GM18870 (cell line): ENCODE data around the gene TDP1.
A peak's percentile ranks its signal among the peaks of the same experiment; 100 is the strongest.

Source experiments
- ATAC-seq: cut with Tn5 transposase; IDR thresholded peaks from one replicate; pipeline ENCODE4 v1.9.1; 2021; ENCODE audit warnings: moderate library complexity; ENCODE audit not compliant: unreplicated experiment

TDP1 gene

DNA sequence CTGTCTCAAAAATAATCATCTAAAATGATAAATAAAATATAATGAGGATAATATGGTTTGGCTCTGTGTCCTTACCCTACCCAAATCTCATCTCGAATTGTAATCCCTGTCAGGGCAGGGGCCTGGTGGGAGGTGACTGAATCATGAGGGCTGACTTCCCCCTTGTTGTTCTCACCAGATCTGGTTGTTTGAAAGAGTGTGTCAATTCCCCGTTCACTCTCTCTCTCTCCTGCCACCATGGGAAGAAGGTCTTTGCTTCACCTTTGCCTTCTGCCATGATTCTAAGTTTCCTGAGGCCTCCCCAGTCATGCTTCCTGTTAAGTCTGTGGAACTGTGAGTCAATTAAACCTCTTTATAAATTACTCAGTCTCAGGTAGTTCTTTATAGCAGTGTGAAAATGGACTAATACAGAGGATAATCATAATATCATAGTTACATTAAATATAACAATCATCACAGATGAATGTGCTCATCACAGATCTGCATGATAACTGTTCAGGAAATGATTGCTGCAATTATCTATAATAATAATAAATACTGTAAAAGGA lies 13.8 kb upstream of the TDP1 start:
- no peak for ATAC-seq

DNA sequence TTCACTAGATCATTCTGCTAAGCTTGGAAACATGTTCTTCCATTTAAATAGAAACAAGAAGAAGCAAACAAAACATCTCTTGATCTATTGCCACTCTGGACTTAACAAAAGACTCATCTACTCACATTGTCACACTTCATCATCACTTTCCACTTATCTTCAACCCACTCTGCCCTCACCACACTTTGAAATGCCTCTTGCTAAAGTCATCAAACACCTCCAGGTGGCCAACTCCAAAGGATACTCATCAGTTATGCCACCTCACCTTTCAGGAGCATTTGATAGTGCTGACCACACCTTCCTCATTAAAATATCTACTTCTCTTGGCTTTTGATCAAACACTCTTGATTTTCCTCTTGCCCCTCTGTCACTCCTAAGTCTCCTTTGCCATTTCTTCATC lies 8.4 kb upstream of the TDP1 start:
- ATAC-seq, result no peak

DNA sequence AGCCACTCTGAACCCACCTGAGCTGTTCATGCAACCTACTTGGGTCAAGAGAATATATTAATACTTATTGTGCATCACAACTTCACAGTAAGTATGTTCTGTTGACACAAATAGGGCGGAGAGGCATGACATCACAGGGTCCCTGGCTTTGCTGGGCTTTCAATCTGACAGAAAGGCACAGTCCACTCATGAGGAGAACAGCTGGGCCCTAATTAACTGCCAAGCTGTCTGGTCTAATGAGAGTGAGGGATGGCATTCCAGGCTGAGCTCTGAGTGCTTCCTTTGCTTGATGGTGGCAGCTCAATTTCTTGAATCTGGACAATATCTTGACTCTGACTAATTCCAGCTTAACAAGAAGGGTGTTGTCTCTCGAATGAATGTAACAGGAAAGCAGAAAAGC lies 3.2 kb upstream of the TDP1 start:
- ATAC-seq, result no peak

DNA sequence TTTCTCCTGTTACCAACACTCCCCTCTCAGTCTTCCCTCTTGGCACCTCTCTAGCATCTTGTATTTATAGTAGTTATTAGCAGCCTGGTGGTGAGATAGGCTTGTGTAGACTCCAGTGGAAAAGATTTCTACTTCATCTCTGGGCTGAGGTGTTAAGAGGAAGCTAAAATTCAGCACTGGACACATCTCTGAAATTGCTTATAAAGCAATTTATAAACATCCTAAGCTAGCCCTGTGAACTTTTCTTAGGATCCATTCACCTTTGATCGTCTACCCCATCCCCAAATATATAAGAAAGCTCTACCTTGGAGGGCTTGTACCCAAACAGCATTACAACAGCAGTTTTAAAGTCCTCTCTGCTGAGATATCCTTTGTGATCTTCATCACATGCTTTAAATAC lies 2.1 kb upstream of the TDP1 start:
- ATAC-seq, result no peak

DNA sequence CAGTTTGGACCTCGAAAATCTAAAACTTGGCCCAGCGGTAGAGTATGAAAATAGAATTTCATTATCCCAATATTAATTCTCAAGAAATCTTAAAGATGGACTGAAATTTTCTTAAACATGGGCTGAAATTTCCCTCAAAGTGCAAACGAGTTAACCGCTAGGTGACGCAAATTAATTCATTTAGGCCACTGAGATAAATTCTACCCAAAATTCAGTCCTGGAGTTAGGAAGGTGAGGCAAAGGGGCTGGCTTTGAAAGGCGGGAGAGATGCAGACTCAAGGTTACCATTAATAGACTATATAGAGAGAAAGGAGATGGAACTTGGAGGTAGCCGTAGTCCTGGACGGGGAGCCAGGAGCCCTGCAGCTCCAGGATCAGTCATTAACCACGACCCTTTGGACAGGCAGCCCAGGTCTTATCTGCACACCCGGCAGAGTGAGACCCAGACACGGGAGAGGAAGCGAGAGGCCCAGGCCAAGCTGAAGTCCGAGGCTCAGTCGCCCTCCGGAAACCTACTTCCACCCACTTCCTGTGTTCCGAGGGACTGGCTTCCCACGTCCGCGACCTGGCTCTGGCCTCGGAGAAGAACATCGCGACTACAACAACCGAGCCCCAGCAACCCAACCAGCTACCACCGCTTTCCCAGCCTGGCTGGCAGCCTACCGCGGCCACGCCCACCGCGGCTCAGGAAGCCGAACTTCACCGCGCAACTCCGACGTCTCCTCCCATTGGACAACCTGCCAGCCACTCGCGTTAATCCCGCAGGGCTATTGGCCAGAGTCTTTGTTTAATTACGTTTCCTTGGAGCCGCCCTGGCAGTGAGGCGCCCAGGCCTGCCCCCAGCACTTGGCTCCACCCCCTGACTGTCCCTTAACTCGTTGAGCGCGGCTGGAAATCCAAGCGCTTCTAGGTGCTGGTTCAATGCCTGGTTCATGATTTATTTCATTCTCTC lies 1.4 kb upstream of the TDP1 start, which contains the start of gene EFCAB11:
EFCAB11 (minus strand) TSS at position 661 of the 952 bp plus-strand sequence; CDS start at position 591, 70 bp downstream.
- ATAC-seq, result peak; percentile 92

DNA sequence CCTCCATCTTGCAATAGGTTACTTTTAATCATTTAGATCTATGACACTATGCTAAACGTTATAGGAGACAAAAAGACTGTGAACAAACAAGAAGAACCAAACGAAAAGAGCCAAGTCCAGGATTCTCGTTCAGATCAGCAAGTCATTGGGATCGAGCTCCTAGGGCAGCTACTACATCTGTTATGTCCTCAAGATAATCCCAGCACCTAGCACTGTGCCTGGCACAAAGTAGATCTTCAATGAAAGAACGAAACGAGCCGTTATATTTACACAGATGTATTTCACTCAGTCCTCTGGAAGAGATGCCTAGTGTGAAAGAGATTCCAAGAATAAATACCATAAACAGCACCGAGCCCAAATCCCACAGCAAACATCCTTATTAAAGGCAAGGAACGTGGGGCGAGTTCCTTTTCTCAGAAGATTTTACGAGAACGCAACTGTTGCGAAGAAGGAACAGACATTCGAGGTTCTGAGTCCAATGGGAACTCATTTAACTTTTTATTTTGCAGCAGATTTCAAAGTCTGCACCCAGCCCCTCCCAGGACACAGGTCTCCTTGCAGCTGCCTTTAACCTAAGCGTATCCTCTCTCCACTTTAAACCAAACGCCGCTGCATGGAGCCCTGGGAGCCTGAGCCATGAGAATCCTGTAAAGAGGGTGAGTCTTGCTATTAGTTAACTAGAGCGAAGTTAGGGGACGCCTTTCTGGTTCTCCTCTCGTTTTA lies 544 bp upstream of the TDP1 start:
- peak; percentile 18 for ATAC-seq

DNA sequence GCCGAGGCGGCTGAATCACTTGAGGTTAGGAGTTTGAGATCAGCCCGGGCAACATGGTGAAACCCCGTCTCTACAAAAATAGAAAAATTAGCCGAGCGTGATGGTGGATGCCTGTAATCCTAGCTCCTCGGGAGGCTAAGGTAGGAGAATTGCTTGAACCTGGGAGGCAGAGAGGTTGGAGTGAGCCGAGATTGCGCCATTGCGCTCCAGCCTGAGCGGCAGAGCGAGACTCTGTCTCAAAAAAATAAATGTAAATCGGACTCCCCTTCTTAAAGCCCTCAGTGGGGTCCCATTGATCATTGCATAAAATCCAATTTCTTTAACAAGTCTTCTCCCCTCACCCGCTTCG lies 908 bp downstream of the TDP1 start:
- no peak for ATAC-seq

DNA sequence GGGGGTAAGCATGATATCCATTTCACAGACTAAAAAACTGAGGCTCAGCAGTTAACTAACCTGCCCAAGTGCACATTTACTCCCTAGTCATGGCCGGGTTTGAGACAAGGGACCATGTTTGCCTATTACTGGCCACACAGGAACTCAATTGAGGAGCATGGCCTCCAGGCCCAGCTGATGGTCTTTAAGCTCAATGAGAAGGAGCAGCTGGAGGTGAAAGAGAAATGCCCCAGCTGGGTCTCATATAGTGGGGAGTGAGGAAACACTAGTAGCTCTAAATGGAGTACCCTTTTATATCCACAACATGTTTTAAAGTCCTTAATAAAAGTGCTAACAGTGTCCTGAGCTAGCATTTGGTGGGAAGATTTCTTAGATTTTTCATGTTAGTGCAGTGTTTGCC lies 1.6 kb downstream of the TDP1 start:
- ATAC-seq, result no peak

DNA sequence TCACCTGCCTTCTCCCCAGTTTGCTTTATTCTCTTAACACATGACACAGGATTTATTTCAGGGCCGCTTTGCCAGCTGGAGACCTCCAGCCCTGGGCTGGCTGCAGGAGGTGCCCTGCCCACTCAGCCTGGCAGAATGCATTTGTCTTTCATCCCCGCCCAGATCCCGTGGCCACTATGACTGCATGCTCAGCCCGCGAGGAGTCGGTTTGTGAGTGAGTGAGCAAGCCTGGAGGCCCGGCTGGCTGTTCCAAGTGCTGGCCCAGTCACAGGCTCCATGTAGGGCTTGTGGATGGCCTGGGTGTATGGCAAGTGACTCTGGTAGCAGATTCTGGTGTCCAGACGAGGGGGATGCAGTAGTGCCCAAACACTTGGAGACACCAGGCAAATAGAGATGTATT lies 2.1 kb downstream of the TDP1 start:
- no peak for ATAC-seq

DNA sequence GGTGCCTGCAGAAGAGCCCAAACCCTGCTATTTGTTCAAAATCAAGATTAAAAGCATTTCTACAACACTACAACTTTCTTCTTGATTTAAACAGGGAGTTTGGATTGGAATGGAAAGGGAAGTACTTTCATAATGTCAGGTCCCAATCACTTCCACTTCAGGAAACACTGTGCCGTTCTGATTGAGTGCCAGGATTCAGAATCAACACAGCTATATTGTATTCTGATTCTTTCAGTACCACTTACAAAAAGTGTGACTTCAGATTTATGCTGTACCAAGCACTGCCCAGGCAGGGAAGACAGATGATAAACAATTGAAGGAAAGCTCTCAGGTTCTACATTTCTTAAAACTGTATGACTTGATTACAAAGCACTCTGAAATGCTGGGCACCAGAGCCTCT lies 3.2 kb downstream of the TDP1 start:
- no peak for ATAC-seq

DNA sequence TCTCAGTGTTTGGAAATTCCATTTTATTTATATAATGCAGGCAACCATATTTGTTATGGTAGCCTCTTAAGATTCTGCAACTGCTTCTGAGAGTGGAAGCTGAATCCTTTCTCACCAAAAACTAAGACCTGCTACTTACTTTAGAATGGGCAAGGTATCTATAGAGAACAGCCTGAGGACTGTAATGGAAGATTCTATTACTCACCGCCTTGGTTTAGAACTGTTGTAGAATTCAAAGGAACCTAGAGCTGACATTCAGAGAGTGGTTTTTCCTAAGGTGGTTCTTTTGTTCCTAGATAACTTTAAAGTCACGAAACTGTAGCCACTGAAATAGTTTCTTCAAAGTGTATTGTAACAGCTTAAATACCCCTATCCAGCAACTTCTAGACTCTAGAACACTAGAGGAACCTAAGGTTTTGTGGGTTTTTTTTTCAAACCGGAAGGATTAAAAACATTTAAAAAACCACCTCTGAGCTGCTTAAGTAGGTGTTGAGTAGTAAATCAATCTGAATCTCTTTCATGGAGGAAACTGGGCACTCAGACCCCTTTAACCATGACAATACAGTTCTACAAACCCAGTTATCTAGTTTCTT lies 4.2 kb downstream of the TDP1 start:
- ATAC-seq, result no peak

DNA sequence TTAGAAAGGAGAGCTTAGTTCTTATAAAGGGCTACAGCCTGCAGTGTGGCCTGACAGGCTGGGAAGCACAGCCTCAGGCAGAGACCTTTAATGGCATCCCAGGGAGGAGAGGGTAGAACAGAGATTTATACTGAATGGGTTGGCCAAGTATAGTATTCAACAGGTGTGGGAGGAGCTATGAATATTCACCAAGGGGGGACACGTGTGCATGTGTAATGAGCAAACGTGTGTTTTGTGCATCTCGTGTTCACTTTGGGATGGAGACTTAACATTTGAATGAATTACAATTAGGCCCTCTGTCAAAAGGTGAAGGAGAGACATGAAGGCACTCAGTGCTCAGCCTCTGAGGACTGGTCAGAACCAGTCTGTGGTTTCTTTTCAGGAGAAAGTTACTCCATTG lies 5.2 kb downstream of the TDP1 start:
- no peak for ATAC-seq

DNA sequence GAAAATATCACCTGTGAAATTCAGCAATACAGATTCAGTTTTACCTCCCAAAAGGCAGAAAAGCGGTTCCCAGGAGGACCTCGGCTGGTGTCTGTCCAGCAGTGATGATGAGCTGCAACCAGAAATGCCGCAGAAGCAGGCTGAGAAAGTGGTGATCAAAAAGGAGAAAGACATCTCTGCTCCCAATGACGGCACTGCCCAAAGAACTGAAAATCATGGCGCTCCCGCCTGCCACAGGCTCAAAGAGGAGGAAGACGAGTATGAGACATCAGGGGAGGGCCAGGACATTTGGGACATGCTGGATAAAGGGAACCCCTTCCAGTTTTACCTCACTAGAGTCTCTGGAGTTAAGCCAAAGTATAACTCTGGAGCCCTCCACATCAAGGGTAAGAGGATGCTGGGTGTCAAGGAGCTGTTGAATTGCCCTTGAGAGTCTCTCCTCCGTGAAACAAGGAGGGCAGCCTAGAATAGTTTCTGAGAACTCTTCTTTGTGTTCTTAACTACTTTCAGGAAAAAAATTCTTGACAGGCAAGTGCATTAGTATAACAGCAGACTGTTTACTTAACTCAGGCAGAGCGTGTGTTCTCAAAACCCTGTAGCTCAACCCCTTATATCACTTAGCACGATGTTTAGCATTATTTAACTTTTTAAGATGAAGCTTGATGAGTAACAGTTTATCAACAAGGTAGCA lies 7.7 kb downstream of the TDP1 start:
- ATAC-seq, result no peak

DNA sequence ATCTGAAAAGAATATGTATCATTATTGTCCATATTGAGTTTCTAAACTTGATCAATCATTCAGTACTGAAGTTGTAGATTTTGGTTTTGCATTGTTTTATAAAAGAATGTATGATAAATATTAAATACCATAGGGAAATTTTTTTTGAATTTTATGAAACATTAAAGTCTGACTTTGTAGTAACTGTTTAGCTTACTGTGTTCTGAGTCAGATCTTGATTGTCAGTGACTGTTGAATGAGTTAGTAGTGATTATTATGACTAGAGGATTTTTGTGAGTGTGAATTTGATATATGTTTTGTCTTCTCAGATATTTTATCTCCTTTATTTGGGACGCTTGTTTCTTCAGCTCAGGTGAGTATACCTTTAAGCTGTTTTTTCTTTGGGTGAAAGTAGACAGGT lies 10.1 kb downstream of the TDP1 start:
- ATAC-seq, result no peak

DNA sequence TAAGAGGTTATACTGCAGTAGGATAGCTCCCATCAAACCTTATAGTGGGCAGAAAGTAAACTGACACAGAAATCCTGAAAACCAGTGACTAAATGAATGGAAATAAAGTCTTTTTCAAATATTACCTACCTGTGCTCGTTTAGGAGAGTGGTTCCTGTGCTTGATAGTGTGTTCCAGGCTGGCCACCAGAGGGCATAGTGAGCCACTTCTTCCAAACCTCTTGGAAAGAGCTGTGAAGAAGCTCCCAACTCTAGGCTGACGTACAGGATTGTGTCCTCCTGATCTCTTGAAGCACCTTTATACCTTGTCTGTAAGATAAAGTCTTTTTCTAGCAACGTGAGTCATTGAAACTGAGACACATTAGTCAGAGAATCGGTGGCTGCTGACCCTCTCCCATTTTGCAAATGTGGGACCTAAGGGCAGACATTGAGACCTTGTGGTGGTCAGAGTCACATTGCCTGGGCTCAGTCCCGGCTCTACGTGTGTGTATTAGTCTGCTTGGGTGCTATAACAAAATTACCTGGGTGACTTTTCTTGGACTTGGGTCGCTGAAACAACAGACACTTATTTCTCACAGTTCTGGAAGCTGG lies 17.6 kb downstream of the TDP1 start:
- no peak for ATAC-seq

DNA sequence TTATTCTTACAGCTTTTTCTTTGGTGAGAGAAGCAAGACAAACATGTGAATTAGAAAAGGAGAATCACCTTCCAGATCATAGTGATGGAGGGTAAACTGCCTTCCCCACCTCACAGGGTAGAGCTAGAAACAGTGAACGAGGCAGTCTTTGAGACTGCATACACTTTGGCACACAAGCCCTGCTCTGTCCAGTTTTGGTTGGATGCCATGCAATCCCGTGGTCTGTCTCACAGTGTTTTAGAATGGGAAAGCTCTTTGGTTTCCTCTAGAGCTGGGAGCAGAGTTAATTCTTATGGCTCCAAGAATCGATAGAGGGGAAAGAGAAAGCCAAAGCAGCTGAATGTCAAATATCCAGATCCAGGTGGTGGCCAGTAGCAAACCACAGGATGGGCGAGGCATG lies 21.9 kb downstream of the TDP1 start:
- no peak for ATAC-seq

DNA sequence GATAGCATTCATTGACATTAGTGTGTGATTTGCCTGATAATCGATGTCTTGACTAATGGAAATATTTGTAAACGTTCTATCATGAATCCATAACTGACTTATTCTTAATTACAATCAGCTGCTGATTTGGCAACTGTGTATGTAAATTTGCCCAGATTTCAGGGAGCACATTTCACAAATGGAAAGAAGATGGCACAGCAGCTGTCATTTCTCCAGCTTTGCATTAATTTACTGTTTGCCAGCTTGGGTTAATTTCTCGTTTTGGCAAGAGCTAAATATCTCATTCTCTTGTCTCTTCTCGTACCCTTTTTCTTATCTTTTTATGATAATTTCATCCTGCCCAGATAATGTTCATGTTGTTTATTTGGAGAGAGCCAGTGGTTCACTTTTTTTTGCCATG lies 22.9 kb downstream of the TDP1 start:
- no peak for ATAC-seq

DNA sequence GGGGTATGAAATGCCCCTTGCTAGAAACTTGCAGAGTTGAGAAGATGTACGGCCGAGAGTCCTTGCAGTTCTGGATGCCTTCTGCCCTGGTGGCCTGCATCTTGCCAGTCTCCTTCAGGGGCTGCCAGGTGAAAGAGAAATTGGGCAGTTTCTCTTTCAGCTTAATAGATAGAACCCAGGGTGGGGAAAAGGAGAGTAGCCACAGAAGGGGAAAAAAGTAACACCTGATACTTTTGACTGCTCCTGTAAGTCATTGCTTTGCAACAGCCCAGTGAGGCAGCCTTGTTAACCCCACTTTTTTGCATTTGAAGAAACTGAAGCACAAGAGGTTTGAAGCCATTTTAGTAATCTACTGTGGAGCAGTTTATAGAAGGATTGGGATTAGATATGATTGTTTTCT lies 27.6 kb downstream of the TDP1 start:
- ATAC-seq, result no peak

DNA sequence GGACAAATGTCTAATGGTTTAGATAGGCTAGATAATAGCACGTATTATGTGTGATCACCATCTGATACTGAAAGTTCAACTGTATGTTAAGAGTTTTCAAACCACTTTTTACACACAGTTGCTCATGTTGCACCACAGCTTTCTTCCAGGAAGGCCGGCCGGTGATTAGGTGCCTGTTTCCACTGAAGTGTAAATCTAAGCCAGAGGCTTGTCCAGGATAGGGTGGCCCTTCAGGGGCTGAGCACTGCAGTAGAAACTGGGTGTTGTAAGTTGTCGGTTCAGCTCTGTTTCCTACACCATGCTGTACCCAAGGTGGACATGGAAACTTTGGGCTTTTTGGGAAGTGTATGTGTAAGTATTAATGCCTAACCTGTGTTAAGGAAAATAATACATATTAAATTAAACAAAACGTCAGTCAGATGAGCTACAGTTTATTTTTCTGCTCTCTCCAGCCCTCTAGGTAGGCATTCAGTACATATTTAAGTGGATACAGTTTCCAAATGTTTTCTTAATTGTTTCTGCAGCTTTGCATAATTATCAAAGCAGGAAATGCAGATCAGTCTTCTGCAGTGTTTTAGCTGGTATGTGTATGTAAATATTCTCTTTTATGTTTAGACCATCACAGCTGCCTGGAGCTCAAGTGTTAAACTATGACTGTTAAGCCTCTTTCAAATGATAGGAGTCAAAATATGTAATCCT lies 30.9 kb downstream of the TDP1 start:
- no peak for ATAC-seq

DNA sequence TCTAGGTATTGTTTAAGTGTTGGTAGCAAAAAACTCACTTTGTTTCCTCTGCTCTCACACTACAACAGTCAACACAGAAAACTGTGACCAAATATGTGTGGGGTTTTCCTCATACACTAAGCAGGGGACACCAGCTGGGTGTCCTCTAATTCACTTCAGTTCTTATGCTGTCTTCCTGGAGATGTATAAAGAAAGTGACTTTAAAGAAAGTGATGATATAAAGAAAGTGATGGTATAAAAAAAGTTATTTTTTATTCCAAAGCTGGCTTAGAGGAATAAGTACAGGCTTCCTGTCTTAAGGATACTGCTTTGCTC lies 31.4 kb downstream of the TDP1 start:
- ATAC-seq, result no peak
